PFSK-1 (cell line): ENCODE results near the gene ZSWIM6.

Experiments
- POLR2AphosphoS5 ChIP-seq: IDR thresholded peaks from 2 replicates; pipeline ENCODE4 v1.6.1; 2012; ENCODE audit warnings: low read depth, mild to moderate bottlenecking, control low read depth, low read length, moderate library complexity
- TF ChIP-seq, protein P1 (sequence below), 2 experiments: IDR thresholded peaks; 2 replicates each; pipeline versions ENCODE4 v1.6.1 to v1.8.0; 2011 to 2012; ENCODE audit warnings: low read depth in 2 of 2, low read length in 2 of 2, control low read depth in 1 of 2, inconsistent platforms in 1 of 2, mild to moderate bottlenecking in 1 of 2, moderate library complexity in 1 of 2; ENCODE audit not compliant: insufficient read depth in 1 of 2

GRCh38 chr5:61307191-61307590 lies 24.9 kb upstream of the ZSWIM6 start:
- TF ChIP-seq, protein P1, sequence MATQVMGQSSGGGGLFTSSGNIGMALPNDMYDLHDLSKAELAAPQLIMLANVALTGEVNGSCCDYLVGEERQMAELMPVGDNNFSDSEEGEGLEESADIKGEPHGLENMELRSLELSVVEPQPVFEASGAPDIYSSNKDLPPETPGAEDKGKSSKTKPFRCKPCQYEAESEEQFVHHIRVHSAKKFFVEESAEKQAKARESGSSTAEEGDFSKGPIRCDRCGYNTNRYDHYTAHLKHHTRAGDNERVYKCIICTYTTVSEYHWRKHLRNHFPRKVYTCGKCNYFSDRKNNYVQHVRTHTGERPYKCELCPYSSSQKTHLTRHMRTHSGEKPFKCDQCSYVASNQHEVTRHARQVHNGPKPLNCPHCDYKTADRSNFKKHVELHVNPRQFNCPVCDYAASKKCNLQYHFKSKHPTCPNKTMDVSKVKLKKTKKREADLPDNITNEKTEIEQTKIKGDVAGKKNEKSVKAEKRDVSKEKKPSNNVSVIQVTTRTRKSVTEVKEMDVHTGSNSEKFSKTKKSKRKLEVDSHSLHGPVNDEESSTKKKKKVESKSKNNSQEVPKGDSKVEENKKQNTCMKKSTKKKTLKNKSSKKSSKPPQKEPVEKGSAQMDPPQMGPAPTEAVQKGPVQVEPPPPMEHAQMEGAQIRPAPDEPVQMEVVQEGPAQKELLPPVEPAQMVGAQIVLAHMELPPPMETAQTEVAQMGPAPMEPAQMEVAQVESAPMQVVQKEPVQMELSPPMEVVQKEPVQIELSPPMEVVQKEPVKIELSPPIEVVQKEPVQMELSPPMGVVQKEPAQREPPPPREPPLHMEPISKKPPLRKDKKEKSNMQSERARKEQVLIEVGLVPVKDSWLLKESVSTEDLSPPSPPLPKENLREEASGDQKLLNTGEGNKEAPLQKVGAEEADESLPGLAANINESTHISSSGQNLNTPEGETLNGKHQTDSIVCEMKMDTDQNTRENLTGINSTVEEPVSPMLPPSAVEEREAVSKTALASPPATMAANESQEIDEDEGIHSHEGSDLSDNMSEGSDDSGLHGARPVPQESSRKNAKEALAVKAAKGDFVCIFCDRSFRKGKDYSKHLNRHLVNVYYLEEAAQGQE (IDR thresholded peaks at IDR 0.05; ENCODE audit: insufficient read depth in 1 of 2, low read depth in 2 of 2, low read length in 2 of 2): no peak
- no peak for TF ChIP-seq POLR2AphosphoS5
